Right cardiac atrium (tissue), 5 donors: Measurements from ENCODE around the gene HID1. TPM values are rescaled to one million over a fixed set of nuclear protein-coding genes. Genes with fewer than 3 reads are reported as not detected.

Source experiments
- ATAC-seq, 2 donors: fragments of 200-7000 bp; cut with Tn5 transposase; one replicate each; pipeline versions ENCODE4 v1.8.0 to v1.9.1; 2020; ENCODE audit warnings: moderate library complexity in 2 of 2, mild to moderate bottlenecking in 1 of 2
- DNase-seq, 3 donors: peaks; one replicate each; pipeline ENCODE4 v3.0.0-alpha.2; 2020
- H3K27ac ChIP-seq: one replicate; pipeline ENCODE4 v1.5.1; 2013; ENCODE audit warnings: mild to moderate bottlenecking, low read length, control low read depth, moderate library complexity
- H3K27me3 ChIP-seq: one replicate; pipeline ENCODE4 v1.6.1; 2013; ENCODE audit not compliant: control insufficient read depth, insufficient read depth
- H3K4me1 ChIP-seq: one replicate; pipeline ENCODE4 v1.6.1; 2013; ENCODE audit warnings: low read length; ENCODE audit not compliant: control insufficient read depth, insufficient read depth
- H3K4me3 ChIP-seq: one replicate; pipeline ENCODE4 v1.5.1; 2013; ENCODE audit warnings: low read length, control low read depth
- H3K9me3 ChIP-seq: one replicate; pipeline ENCODE4 v1.6.1; 2013; ENCODE audit warnings: low read length; ENCODE audit not compliant: control insufficient read depth
- WGBS: extraction: QIAGEN DNeasy Blood & Tissue Kit; methylation state at CpG from one replicate; pipeline ENCODE4 v1.1.7; 2013; 5-methylcytosine and 5-hydroxymethylcytosine counted together
- intact Hi-C, 4 donors: fragments of 100-400 bp; cut with DNase I; formaldehyde crosslinking; loops; one replicate each; pipeline versions ENCODE4 v1.11.0 to v1.14.0; 2022 to 2023
- polyA plus RNA-seq: library from polyadenylated mRNA; stranded (reverse); fragments of 200-250 nt; gene quantifications from one replicate; pipeline ENCODE4 v1.2.3, GENCODE V29; 2013
- total RNA-seq, 4 donors: library from RNA; stranded (reverse); fragmentation: NEBNext Ultra II Directional; extraction: Animal tissue kit (Norgen Biotek cat#: 25700); gene quantifications; one replicate each; pipeline ENCODE4 v1.2.1, GENCODE V29; 2021
- donor health status: healthy with polysubstance abuse.
- donor health status: DM: no; HTN: yes; CAD: no.
- donor health status: DM: no; HTN: no; CAD: no.
- donor health status: DM: no; HTN: yes; CAD: no; lungs with severe emphysema.
- donor health status: DM: yes; HTN: yes; CAD: no.

Gene HID1
- total and polyA plus RNA-seq, 5 donors = 6.5 to 12.0 (median 11.5) TPM

GRCh38 chr17:74903671-74904070 is 68.9 kb downstream of the HID1 start:
- no peaks in the 10 kb centered on the region for H3K27me3 ChIP-seq
- 75% methylated on average over 6 of the region's 6 CpGs for WGBS

DNA sequence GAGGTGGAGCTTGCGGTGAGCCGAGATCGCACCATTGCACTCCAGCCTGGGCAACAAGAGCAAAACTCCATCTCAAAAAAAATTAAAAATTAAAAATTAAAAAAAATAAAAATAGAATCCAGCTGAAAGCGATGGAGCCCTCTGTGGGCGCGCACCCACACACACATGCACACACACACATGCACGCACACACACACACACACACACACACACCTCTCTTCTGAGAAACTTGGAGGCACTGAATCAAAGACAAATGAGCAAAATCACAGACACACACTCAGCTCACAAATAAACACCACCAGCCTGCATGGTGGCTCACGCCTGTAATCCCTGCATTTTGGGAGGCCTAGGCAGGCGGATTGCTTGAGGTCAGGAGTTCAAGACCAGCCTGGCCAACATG is 69.5 kb downstream of the HID1 start:
- Histone ChIP-seq H3K9me3 (no peaks in the 10 kb centered on the region), H3K27ac (no peak overlapping the region), H3K4me3 (no peak overlapping the region), H3K4me1 (no peaks in the 10 kb centered on the region), H3K27me3 (no peaks in the 10 kb centered on the region)
- ATAC-seq (no peak), DNase-seq (no peak)
- WGBS = 86% methylated on average over 9 of the region's 9 CpGs
- intact Hi-C loops = no loop called here

More at GRCh38 chr17:74903671-74904070, 68.9 kb downstream of the HID1 start:
- intact Hi-C loops = no loop called here
- Histone ChIP-seq H3K27ac (no peak overlapping the region), H3K9me3 (no peaks in the 10 kb centered on the region), H3K4me3 (no peak overlapping the region), H3K4me1 (no peaks in the 10 kb centered on the region)
- DNase-seq (no peak), ATAC-seq (no peak)

DNA sequence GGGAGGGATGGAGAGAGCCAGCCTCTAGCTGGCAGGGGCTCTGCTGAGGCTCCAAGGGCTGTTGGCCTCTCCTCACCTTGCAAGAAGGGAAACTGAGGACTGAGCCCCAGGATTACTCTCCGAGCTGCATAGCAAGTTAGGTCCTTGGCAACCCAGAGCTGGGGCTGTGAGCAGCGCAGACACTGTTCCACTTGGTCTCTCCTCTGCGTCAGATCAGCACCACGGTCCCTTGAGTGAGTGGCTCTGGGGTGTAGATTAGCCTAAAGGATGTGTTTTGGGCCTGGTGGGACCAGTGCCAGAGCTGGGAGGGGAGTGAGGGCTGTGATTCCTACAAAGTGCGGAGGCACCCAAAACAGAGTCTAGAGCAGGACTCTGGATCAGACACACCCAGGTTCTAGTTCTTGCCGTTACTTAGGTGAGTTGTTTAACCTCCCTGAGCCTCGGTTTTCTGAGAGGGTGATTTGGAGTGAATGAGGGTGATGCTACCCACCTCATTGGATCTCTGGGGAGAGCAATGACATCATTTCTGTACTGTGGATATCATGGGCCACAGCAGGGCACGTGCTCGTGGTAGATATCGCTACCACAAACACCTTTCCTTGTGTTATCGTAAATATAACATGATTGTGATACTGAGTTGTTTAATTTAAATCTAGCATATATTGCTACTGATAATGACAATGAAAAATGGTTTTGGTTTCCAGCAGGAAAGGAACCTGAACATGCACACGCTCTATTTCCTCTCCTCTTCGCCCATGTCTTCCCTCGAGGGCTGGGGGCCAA is 71.0 kb downstream of the HID1 start:
- WGBS = 64% methylated on average over 14 of the region's 14 CpGs
- H3K4me1 ChIP-seq = no peaks in the 10 kb centered on the region
- H3K4me3 ChIP-seq = no peak overlapping the region
- no peaks in the 10 kb centered on the region for H3K9me3 ChIP-seq
- H3K27ac ChIP-seq = no peak overlapping the region
- intact Hi-C loops = no loop called here
- no peaks in the 10 kb centered on the region for H3K27me3 ChIP-seq
- no peak for DNase-seq
- ATAC-seq = no peak

Other genes starting within 250 kb of the HID1 start
- gene RAB37, start 235.5 kb downstream of the HID1 start, total RNA-seq = 1 to 10 TPM; 1.1 to 3.4 (median 1.2) TPM
- 1.5 TPM for gene RAB37, start 235.5 kb downstream of the HID1 start, polyA plus RNA-seq
- gene NHERF1, start 224.1 kb downstream of the HID1 start, total RNA-seq = 10 to 100 TPM in 2 of 4 donors, 1 to 10 TPM in 2; 6.1 to 11.6 (median 9.7) TPM
- 7.2 TPM for gene NHERF1, start 224.1 kb downstream of the HID1 start, polyA plus RNA-seq
- 10 to 100 TPM; 21.7 to 31.1 (median 25.0) TPM for gene NAT9, start 196.4 kb downstream of the HID1 start, total RNA-seq
- gene NAT9, start 196.4 kb downstream of the HID1 start, polyA plus RNA-seq = 16.8 TPM
- gene GRIN2C, start 112.9 kb downstream of the HID1 start, total RNA-seq = 10 to 100 TPM; 30.4 to 62.8 (median 51.3) TPM
- 31.4 TPM for gene GRIN2C, start 112.9 kb downstream of the HID1 start, polyA plus RNA-seq
- gene FDXR, start 99.8 kb downstream of the HID1 start, total RNA-seq = 10 to 100 TPM in 1 of 4 donors, 1 to 10 TPM in 3; 4.9 to 10.5 (median 7.1) TPM
- 9.9 TPM for gene FDXR, start 99.8 kb downstream of the HID1 start, polyA plus RNA-seq
- not detected for gene FADS6, start 79.1 kb downstream of the HID1 start, total RNA-seq
- gene FADS6, start 79.1 kb downstream of the HID1 start, polyA plus RNA-seq = 0.05 TPM
- gene USH1G, start 49.5 kb downstream of the HID1 start, total RNA-seq = under 1 TPM; 0.06 to 0.59 (median 0.27) TPM
- gene USH1G, start 49.5 kb downstream of the HID1 start, polyA plus RNA-seq = 0.23 TPM
- not detected for gene OTOP2, start 48.5 kb downstream of the HID1 start, total RNA-seq
- not detected for gene OTOP2, start 48.5 kb downstream of the HID1 start, polyA plus RNA-seq
- gene OTOP3, start 36.9 kb downstream of the HID1 start, total RNA-seq = not detected
- not detected for gene OTOP3, start 36.9 kb downstream of the HID1 start, polyA plus RNA-seq
- 10 to 100 TPM; 11.0 to 17.5 (median 14.2) TPM for gene CDR2L, start 14.9 kb upstream of the HID1 start, total RNA-seq
- gene CDR2L, start 14.9 kb upstream of the HID1 start, polyA plus RNA-seq = 13.8 TPM
- gene MRPL58, start 39.9 kb upstream of the HID1 start, total RNA-seq = 10 to 100 TPM; 35.1 to 44.6 (median 37.3) TPM
- 62.6 TPM for gene MRPL58, start 39.9 kb upstream of the HID1 start, polyA plus RNA-seq
- 100 to 1,000 TPM; 702 to 831 (median 748) TPM for gene ATP5PD, start 74.2 kb upstream of the HID1 start, total RNA-seq
- gene ATP5PD, start 74.2 kb upstream of the HID1 start, polyA plus RNA-seq = 2,009 TPM
- 10 to 100 TPM; 22.3 to 27.5 (median 23.1) TPM for gene KCTD2, start 74.5 kb upstream of the HID1 start, total RNA-seq
- gene KCTD2, start 74.5 kb upstream of the HID1 start, polyA plus RNA-seq = 22.8 TPM
- gene SLC16A5, start 115.2 kb upstream of the HID1 start, total RNA-seq = 10 to 100 TPM; 12.7 to 21.6 (median 18.5) TPM
- 12.7 TPM for gene SLC16A5, start 115.2 kb upstream of the HID1 start, polyA plus RNA-seq
- 10 to 100 TPM in 1 of 4 donors, 1 to 10 TPM in 3; 9.4 to 10.9 (median 9.6) TPM for gene ARMC7, start 137.2 kb upstream of the HID1 start, total RNA-seq
- 7.7 TPM for gene ARMC7, start 137.2 kb upstream of the HID1 start, polyA plus RNA-seq
- gene NT5C, start 159.0 kb upstream of the HID1 start, total RNA-seq = 10 to 100 TPM; 29.1 to 35.9 (median 33.3) TPM
- gene NT5C, start 159.0 kb upstream of the HID1 start, polyA plus RNA-seq = 37.5 TPM
- 10 to 100 TPM; 11.7 to 22.3 (median 17.9) TPM for gene JPT1, start 181.8 kb upstream of the HID1 start, total RNA-seq
- gene JPT1, start 181.8 kb upstream of the HID1 start, polyA plus RNA-seq = 40.5 TPM
- 100 to 1,000 TPM; 249 to 272 (median 257) TPM for gene SUMO2, start 210.2 kb upstream of the HID1 start, total RNA-seq
- 99.1 TPM for gene SUMO2, start 210.2 kb upstream of the HID1 start, polyA plus RNA-seq
- 10 to 100 TPM; 31.3 to 36.1 (median 34.2) TPM for gene NUP85, start 232.9 kb upstream of the HID1 start, total RNA-seq
- 16.3 TPM for gene NUP85, start 232.9 kb upstream of the HID1 start, polyA plus RNA-seq